Measurements from ENCODE around the gene MXRA8.

MXRA8 gene

DNA sequence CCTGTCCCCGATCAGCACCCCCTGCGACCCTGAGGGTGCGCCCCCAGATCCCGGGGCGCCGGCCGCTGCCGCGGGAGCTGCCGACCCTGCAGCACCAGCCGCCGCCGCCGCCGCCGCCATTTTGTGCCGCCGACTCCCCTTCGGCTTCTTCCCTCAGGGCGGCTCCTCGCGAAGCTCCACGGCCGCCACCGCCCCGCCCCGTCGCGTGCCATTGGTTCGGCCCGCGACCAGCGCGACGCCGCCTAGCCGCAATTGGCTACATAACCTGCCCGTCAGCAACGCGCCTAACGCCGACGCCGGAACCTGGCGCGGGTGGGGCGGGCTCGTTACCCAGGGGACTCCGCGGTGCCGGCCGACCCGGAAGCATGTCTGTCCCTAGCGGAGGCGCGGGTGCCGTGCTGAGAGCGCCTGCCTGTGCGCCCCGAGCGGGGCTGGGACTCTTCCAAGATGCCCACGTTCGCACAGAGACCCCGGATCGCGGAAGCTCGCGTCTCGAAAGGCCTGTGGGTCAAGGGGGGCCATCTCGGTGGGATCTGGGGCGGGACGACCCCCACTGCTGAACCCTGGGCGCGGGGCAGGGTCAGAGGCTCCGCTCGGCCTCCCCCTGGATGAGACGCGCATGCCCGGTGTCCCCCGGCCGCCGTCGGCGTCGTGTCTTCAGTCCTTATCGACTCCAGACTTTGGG, 41.0 kb upstream of the MXRA8 start, which contains the start of gene CCNL2:
TSS of gene CCNL2 (minus strand) at position 149 of the 685 bp plus-strand sequence. CDS start at position 120, 29 bp downstream.
- DNase-seq = peak; percentile 99
- Histone ChIP-seq H3K36me3 (ENCODE audit: control insufficient read depth, insufficient read depth, low read length) (peaks cover 22% of the 10 kb centered on the region), H3K56ac (ENCODE audit: low read length) (peak within 1 kb of the TSS; percentile 99)

DNA sequence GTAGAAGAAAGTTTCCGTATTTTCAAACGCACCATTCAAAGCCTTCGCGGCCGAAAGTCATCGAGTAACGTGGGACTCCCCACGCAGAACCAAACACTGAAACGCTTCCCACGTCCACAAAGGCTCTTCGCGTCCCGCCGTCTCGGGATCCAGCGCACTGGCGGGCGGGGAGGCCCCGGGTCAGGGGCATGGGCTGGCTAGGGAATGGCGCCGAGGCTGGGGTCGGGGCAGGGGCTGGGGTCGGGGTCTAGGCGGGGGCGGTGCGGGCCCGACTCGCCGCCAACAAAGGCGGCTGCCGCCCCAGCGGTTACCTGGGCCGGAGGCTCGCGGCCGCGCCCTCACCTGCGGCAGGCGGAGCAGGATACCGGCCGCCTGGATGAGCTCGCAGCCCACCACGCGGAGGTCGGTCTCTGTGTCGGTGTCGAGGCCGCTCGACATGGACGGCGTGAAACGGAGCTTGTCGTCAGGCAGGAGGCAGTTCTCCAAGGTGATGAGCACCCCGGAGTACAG, 40.4 kb upstream of the MXRA8 start:
- Histone ChIP-seq H3K4me1 (ENCODE audit: control insufficient read depth, low read depth, low read length) (no peaks in the 10 kb centered on the region), H2BK5ac (ENCODE audit: low read length) (peak overlapping the region; percentile 55), H4K5ac (ENCODE audit: low read length) (no peak overlapping the region), H3K4me3 (ENCODE audit: low read length) (peak overlapping the region; percentile 98), H3K36me3 (ENCODE audit: control insufficient read depth, insufficient read depth, low read length) (peaks cover 23% of the 10 kb centered on the region), H4K8ac (ENCODE audit: low read depth, low read length) (no peak overlapping the region), H2BK15ac (replicated peaks; ENCODE audit: low read depth) (no peak overlapping the region), H3K79me2 (ENCODE audit: control insufficient read depth, insufficient read depth, low read length) (peaks cover 38% of the 10 kb centered on the region), H2BK120ac (ENCODE audit: low read depth, low read length) (peak overlapping the region; percentile 33), H3K27me3 (ENCODE audit: insufficient read depth, low read length, poor library complexity) (no peaks in the 10 kb centered on the region), H3K27ac (ENCODE audit: low read depth, low read length) (peak overlapping the region; percentile 46), H3K56ac (ENCODE audit: low read length) (peak overlapping the region; percentile 99), H3K79me1 (ENCODE audit: low read length) (peaks cover 33% of the 10 kb centered on the region), H3K9ac (ENCODE audit: low read length) (peak overlapping the region; percentile 98), H3K4ac (ENCODE audit: low read depth, low read length) (peak overlapping the region; percentile 98), H3K4me2 (ENCODE audit: low read length) (peak overlapping the region; percentile 91), H3K23ac (ENCODE audit: low read length) (peak overlapping the region; percentile 94), H3K18ac (ENCODE audit: low read length) (peak overlapping the region; percentile 63), H2AK5ac (ENCODE audit: low read length) (no peak overlapping the region)
- WGBS (ENCODE audit: extremely low coverage, insufficient coverage, low lambda C conversion rate) = no CpG with 5 or more reads among the region's 54 CpGs
- no peak for DNase-seq

More for the DNA sequence above, 41.0 kb upstream of the MXRA8 start, which contains the start of gene CCNL2:
- Histone ChIP-seq H3K18ac (ENCODE audit: low read length) (peak within 1 kb of the TSS; percentile 63), H3K4me2 (ENCODE audit: low read length) (peak within 1 kb of the TSS; percentile 100), H2AK5ac (ENCODE audit: low read length) (peak within 1 kb of the TSS; percentile 87), H3K4me1 (ENCODE audit: control insufficient read depth, low read depth, low read length) (no peaks in the 10 kb centered on the region), H3K23ac (ENCODE audit: low read length) (peak within 1 kb of the TSS; percentile 100), H3K9ac (ENCODE audit: low read length) (peak within 1 kb of the TSS; percentile 98), H3K79me1 (ENCODE audit: low read length) (peaks cover 32% of the 10 kb centered on the region), H2BK5ac (ENCODE audit: low read length) (peak within 1 kb of the TSS; percentile 80), H2BK120ac (ENCODE audit: low read depth, low read length) (peak within 1 kb of the TSS; percentile 33), H3K27me3 (ENCODE audit: insufficient read depth, low read length, poor library complexity) (no peaks in the 10 kb centered on the region), H4K8ac (ENCODE audit: low read depth, low read length) (no peak within 1 kb of the TSS), H2BK15ac (replicated peaks; ENCODE audit: low read depth) (no peak within 1 kb of the TSS), H3K27ac (ENCODE audit: low read depth, low read length) (peak within 1 kb of the TSS; percentile 71), H3K4me3 (ENCODE audit: low read length) (peak within 1 kb of the TSS; percentile 100), H3K79me2 (ENCODE audit: control insufficient read depth, insufficient read depth, low read length) (peaks cover 38% of the 10 kb centered on the region), H4K5ac (ENCODE audit: low read length) (no peak within 1 kb of the TSS), H3K4ac (ENCODE audit: low read depth, low read length) (peak within 1 kb of the TSS; percentile 98)
- WGBS (ENCODE audit: extremely low coverage, insufficient coverage, low lambda C conversion rate) = no CpG with 5 or more reads among the region's 86 CpGs

DNA sequence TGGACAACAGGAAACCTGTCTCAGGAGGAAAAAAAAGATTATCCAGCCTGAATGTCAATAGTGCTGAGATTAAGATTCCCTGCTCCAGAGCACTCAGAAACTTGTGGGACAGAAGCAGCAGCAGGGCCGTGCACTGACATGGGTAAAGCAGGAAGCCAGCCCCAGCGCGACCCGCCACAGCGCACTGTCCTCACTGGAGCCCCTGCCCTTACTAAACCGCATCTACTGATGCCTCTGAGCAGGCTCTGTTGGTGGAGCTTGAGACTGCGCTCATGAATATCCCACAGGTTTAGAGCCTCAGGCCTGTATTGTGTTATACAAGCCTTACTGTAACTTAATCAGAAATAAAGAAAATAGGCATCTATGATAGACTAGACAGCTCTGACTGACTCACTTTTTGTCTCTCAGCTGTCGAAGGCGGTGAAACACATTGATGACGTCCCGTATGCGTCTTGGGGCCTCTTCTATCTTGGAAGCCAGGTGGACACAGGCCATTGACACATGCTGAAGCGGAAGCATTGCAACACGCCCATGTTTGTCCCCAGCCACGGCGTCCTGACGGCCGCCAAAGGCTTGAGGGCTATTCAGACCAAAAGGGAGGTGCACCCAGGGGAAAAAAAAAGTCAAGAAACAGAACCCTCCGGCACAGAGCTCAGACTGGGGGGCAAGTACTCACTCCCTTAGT, 39.6 kb upstream of the MXRA8 start:
- no peak overlapping the region for H4K8ac ChIP-seq (ENCODE audit: low read depth, low read length)
- WGBS (ENCODE audit: extremely low coverage, insufficient coverage, low lambda C conversion rate) = no CpG with 5 or more reads among the region's 19 CpGs
- peak overlapping the region; percentile 98 for H3K9ac ChIP-seq (ENCODE audit: low read length)
- peaks cover 38% of the 10 kb centered on the region for H3K79me1 ChIP-seq (ENCODE audit: low read length)
- no peak overlapping the region for H3K27ac ChIP-seq (ENCODE audit: low read depth, low read length)
- H3K4ac ChIP-seq (ENCODE audit: low read depth, low read length) = no peak overlapping the region
- H3K4me1 ChIP-seq (ENCODE audit: control insufficient read depth, low read depth, low read length) = no peaks in the 10 kb centered on the region
- H3K27me3 ChIP-seq (ENCODE audit: insufficient read depth, low read length, poor library complexity) = no peaks in the 10 kb centered on the region
- DNase-seq = no peak
- peaks cover 27% of the 10 kb centered on the region for H3K36me3 ChIP-seq (ENCODE audit: control insufficient read depth, insufficient read depth, low read length)
- H2AK5ac ChIP-seq (ENCODE audit: low read length) = no peak overlapping the region
- H2BK120ac ChIP-seq (ENCODE audit: low read depth, low read length) = no peak overlapping the region
- peak overlapping the region; percentile 99 for H3K56ac ChIP-seq (ENCODE audit: low read length)
- H3K4me2 ChIP-seq (ENCODE audit: low read length) = peak overlapping the region; percentile 91
- no peak overlapping the region for H4K5ac ChIP-seq (ENCODE audit: low read length)
- peaks cover 45% of the 10 kb centered on the region for H3K79me2 ChIP-seq (ENCODE audit: control insufficient read depth, insufficient read depth, low read length)
- no peak overlapping the region for H2BK15ac ChIP-seq (replicated peaks; ENCODE audit: low read depth)
- peak overlapping the region; percentile 98 for H3K4me3 ChIP-seq (ENCODE audit: low read length)
- no peak overlapping the region for H3K23ac ChIP-seq (ENCODE audit: low read length)
- no peak overlapping the region for H3K18ac ChIP-seq (ENCODE audit: low read length)
- no peak overlapping the region for H2BK5ac ChIP-seq (ENCODE audit: low read length)

DNA sequence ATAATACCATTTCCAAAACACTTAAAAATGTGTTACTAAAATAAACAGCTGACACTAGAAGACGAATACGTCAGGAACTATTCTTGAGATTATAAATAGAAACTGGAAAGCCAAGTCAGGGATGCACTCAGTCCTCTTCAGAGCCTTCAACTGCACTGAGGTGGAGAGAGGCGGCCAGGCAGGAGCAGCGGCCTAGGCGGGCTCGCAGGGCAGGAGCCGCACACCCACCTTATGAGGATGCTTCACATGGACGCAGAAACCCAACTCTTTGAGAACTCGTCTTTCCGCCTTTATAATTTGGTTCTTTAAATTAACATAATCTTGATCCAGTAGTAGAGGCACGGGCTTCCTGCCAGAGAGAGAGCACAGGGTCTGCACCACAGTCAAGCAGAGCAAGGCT, 36.8 kb upstream of the MXRA8 start:
- no peak overlapping the region for H4K8ac ChIP-seq (ENCODE audit: low read depth, low read length)
- no peak overlapping the region for H2AK5ac ChIP-seq (ENCODE audit: low read length)
- H3K23ac ChIP-seq (ENCODE audit: low read length) = no peak overlapping the region
- H3K4me2 ChIP-seq (ENCODE audit: low read length) = no peak overlapping the region
- H3K56ac ChIP-seq (ENCODE audit: low read length) = no peak overlapping the region
- peaks cover 31% of the 10 kb centered on the region for H3K36me3 ChIP-seq (ENCODE audit: control insufficient read depth, insufficient read depth, low read length)
- peaks cover 39% of the 10 kb centered on the region for H3K79me2 ChIP-seq (ENCODE audit: control insufficient read depth, insufficient read depth, low read length)
- H2BK15ac ChIP-seq (replicated peaks; ENCODE audit: low read depth) = no peak overlapping the region
- DNase-seq = no peak
- H3K4ac ChIP-seq (ENCODE audit: low read depth, low read length) = no peak overlapping the region
- no peak overlapping the region for H3K4me3 ChIP-seq (ENCODE audit: low read length)
- H3K79me1 ChIP-seq (ENCODE audit: low read length) = peaks cover 34% of the 10 kb centered on the region
- no peaks in the 10 kb centered on the region for H3K27me3 ChIP-seq (ENCODE audit: insufficient read depth, low read length, poor library complexity)
- no peak overlapping the region for H3K9ac ChIP-seq (ENCODE audit: low read length)
- no peak overlapping the region for H2BK120ac ChIP-seq (ENCODE audit: low read depth, low read length)
- no CpG with 5 or more reads among the region's 11 CpGs for WGBS (ENCODE audit: extremely low coverage, insufficient coverage, low lambda C conversion rate)
- H3K27ac ChIP-seq (ENCODE audit: low read depth, low read length) = no peak overlapping the region
- H3K4me1 ChIP-seq (ENCODE audit: control insufficient read depth, low read depth, low read length) = no peaks in the 10 kb centered on the region
- no peak overlapping the region for H4K5ac ChIP-seq (ENCODE audit: low read length)
- H3K18ac ChIP-seq (ENCODE audit: low read length) = no peak overlapping the region
- no peak overlapping the region for H2BK5ac ChIP-seq (ENCODE audit: low read length)

DNA sequence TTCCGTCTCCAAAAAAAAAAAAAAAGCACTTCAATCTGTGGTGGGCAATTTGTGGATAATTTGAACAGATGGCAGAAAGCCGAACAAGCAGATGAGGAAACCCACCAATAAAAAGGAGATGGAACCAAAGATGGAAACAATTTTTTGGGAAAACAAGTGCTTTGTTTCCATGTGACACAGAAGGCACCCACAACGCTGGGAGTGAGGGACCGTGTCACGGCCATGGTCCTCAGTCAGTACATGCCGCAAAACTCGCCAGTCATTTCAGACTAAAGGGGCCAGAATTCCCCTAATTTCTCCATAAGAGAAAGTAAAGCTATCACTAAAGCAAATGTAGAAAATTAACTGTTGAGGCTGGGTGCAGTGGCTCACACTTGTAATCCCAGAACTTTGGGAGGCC, 35.8 kb upstream of the MXRA8 start:
- no peak overlapping the region for H2BK5ac ChIP-seq (ENCODE audit: low read length)
- no peak for DNase-seq
- H3K4me2 ChIP-seq (ENCODE audit: low read length) = no peak overlapping the region
- H2AK5ac ChIP-seq (ENCODE audit: low read length) = no peak overlapping the region
- H3K4ac ChIP-seq (ENCODE audit: low read depth, low read length) = no peak overlapping the region
- H2BK120ac ChIP-seq (ENCODE audit: low read depth, low read length) = no peak overlapping the region
- H3K79me1 ChIP-seq (ENCODE audit: low read length) = peaks cover 29% of the 10 kb centered on the region
- no peak overlapping the region for H3K27ac ChIP-seq (ENCODE audit: low read depth, low read length)
- no peak overlapping the region for H4K8ac ChIP-seq (ENCODE audit: low read depth, low read length)
- no peak overlapping the region for H3K18ac ChIP-seq (ENCODE audit: low read length)
- no peak overlapping the region for H3K23ac ChIP-seq (ENCODE audit: low read length)
- no peaks in the 10 kb centered on the region for H3K4me1 ChIP-seq (ENCODE audit: control insufficient read depth, low read depth, low read length)
- no peak overlapping the region for H3K9ac ChIP-seq (ENCODE audit: low read length)
- no peak overlapping the region for H3K4me3 ChIP-seq (ENCODE audit: low read length)
- no peak overlapping the region for H3K56ac ChIP-seq (ENCODE audit: low read length)
- peaks cover 35% of the 10 kb centered on the region for H3K36me3 ChIP-seq (ENCODE audit: control insufficient read depth, insufficient read depth, low read length)
- no CpG with 5 or more reads among the region's 7 CpGs for WGBS (ENCODE audit: extremely low coverage, insufficient coverage, low lambda C conversion rate)
- H4K5ac ChIP-seq (ENCODE audit: low read length) = no peak overlapping the region
- no peak overlapping the region for H2BK15ac ChIP-seq (replicated peaks; ENCODE audit: low read depth)
- no peaks in the 10 kb centered on the region for H3K27me3 ChIP-seq (ENCODE audit: insufficient read depth, low read length, poor library complexity)
- peaks cover 34% of the 10 kb centered on the region for H3K79me2 ChIP-seq (ENCODE audit: control insufficient read depth, insufficient read depth, low read length)

All from mesendoderm (in vitro differentiated cells).